ENCODE data around the gene GJD3.

GJD3 gene

GRCh38 chr17:40323391-40324381, 40.9 kb downstream of the GJD3 start:
- H3K27me3 ChIP-seq (ENCODE audit: low read depth), result no peaks in the 10 kb centered on the region
- no peak for DNase-seq (ENCODE audit: low spot score in 2 of 2)
- H3K36me3 ChIP-seq (replicated peaks), result no peaks in the 10 kb centered on the region
- no peak overlapping the region for H3K4me3 ChIP-seq
- H3K9me3 ChIP-seq, result no peaks in the 10 kb centered on the region
- in situ Hi-C loops (cut with MboI; ENCODE audit: low sequenced_read_pairs), result no loop called here
- peaks cover 3% of the 10 kb centered on the region; the same call in 1 of the 2 replicates for H3K4me1 ChIP-seq

- no peaks in the 10 kb centered on the region for H3K27me3 ChIP-seq (ENCODE audit: low read depth)
- in situ Hi-C loops (cut with MboI; ENCODE audit: low sequenced_read_pairs), result no loop called here
- H3K4me1 ChIP-seq, result peaks cover 5% of the 10 kb centered on the region
- DNase-seq (ENCODE audit: low spot score in 2 of 2), result peak in 1 of 2 experiments; percentile 63
- H3K9me3 ChIP-seq, result no peaks in the 10 kb centered on the region
- H3K36me3 ChIP-seq (replicated peaks), result peaks cover 3% of the 10 kb centered on the region; the same call in 1 of the 2 replicates
- H3K4me3 ChIP-seq, result no peak overlapping the region
Measured at GRCh38 chr17:40322358-40323315, 41.9 kb downstream of the GJD3 start.

- in situ Hi-C loops (cut with MboI; ENCODE audit: low sequenced_read_pairs), result no loop called here
- H3K27me3 ChIP-seq (ENCODE audit: low read depth), result no peaks in the 10 kb centered on the region
- DNase-seq (ENCODE audit: low spot score in 2 of 2), result no peak
- peaks cover 11% of the 10 kb centered on the region for H3K4me1 ChIP-seq
- no peaks in the 10 kb centered on the region for H3K9me3 ChIP-seq
- H3K4me3 ChIP-seq, result no peak overlapping the region
- peaks cover 3% of the 10 kb centered on the region; the same call in 1 of the 2 replicates for H3K36me3 ChIP-seq (replicated peaks)
Measured at GRCh38 chr17:40321961-40322357, 42.6 kb downstream of the GJD3 start.

- no peak overlapping the region for H3K4me3 ChIP-seq
- in situ Hi-C loops (cut with MboI; ENCODE audit: low sequenced_read_pairs), result no loop called here
- H3K36me3 ChIP-seq (replicated peaks), result peaks cover 3% of the 10 kb centered on the region; the same call in 1 of the 2 replicates
- peaks cover 11% of the 10 kb centered on the region for H3K4me1 ChIP-seq
- H3K9me3 ChIP-seq, result no peaks in the 10 kb centered on the region
- no peaks in the 10 kb centered on the region for H3K27me3 ChIP-seq (ENCODE audit: low read depth)
- DNase-seq (ENCODE audit: low spot score in 2 of 2), result no peak
Measured at GRCh38 chr17:40321524-40321929, 43.0 kb downstream of the GJD3 start.

- no peak for DNase-seq (ENCODE audit: low spot score in 2 of 2)
- in situ Hi-C loops (cut with MboI; ENCODE audit: low sequenced_read_pairs), result no loop called here
- Histone ChIP-seq H3K4me1 (peaks cover 11% of the 10 kb centered on the region), H3K9me3 (no peaks in the 10 kb centered on the region), H3K27me3 (ENCODE audit: low read depth) (no peaks in the 10 kb centered on the region), H3K36me3 (replicated peaks) (peaks cover 3% of the 10 kb centered on the region; the same call in 1 of the 2 replicates), H3K4me3 (no peak overlapping the region)
Measured at GRCh38 chr17:40320756-40321523, 43.6 kb downstream of the GJD3 start.

- Histone ChIP-seq H3K36me3 (replicated peaks) (peaks cover 3% of the 10 kb centered on the region; the same call in 1 of the 2 replicates), H3K4me3 (no peak overlapping the region), H3K4me1 (peaks cover 11% of the 10 kb centered on the region), H3K27me3 (ENCODE audit: low read depth) (no peaks in the 10 kb centered on the region), H3K9me3 (no peaks in the 10 kb centered on the region)
- in situ Hi-C loops (cut with MboI; ENCODE audit: low sequenced_read_pairs), result no loop called here
- no peak for DNase-seq (ENCODE audit: low spot score in 2 of 2)
Measured at GRCh38 chr17:40319651-40320540, 44.6 kb downstream of the GJD3 start.

GRCh38 chr17:40318830-40319391, 45.6 kb downstream of the GJD3 start:
- Histone ChIP-seq H3K27me3 (ENCODE audit: low read depth) (no peaks in the 10 kb centered on the region), H3K4me1 (peaks cover 11% of the 10 kb centered on the region), H3K36me3 (replicated peaks) (peaks cover 3% of the 10 kb centered on the region; the same call in 1 of the 2 replicates), H3K4me3 (peak overlapping the region; percentile 93), H3K9me3 (no peaks in the 10 kb centered on the region)
- DNase-seq (ENCODE audit: low spot score in 2 of 2), result no peak
- in situ Hi-C loops (cut with MboI; ENCODE audit: low sequenced_read_pairs), result no loop called here

GRCh38 chr17:40317880-40318829, 46.4 kb downstream of the GJD3 start:
- in situ Hi-C loops (cut with MboI; ENCODE audit: low sequenced_read_pairs), result no loop called here
- Histone ChIP-seq H3K9me3 (no peaks in the 10 kb centered on the region), H3K4me3 (peak overlapping the region; percentile 93), H3K4me1 (peaks cover 11% of the 10 kb centered on the region), H3K36me3 (replicated peaks) (peaks cover 3% of the 10 kb centered on the region; the same call in 1 of the 2 replicates), H3K27me3 (ENCODE audit: low read depth) (no peaks in the 10 kb centered on the region)
- DNase-seq (ENCODE audit: low spot score in 2 of 2), result peak; percentile 96 to 97

- Histone ChIP-seq H3K9me3 (no peaks in the 10 kb centered on the region), H3K4me3 (peak overlapping the region; percentile 93), H3K27me3 (ENCODE audit: low read depth) (no peaks in the 10 kb centered on the region), H3K36me3 (replicated peaks) (peaks cover 3% of the 10 kb centered on the region; the same call in 1 of the 2 replicates), H3K4me1 (peaks cover 11% of the 10 kb centered on the region)
- peak; percentile 42 to 73 for DNase-seq (ENCODE audit: low spot score in 2 of 2)
- in situ Hi-C loops (cut with MboI; ENCODE audit: low sequenced_read_pairs), result no loop called here
Measured at GRCh38 chr17:40317345-40317873, 47.1 kb downstream of the GJD3 start.

GRCh38 chr17:40316571-40317344, 47.8 kb downstream of the GJD3 start:
- Histone ChIP-seq H3K27me3 (ENCODE audit: low read depth) (no peaks in the 10 kb centered on the region), H3K4me1 (peaks cover 11% of the 10 kb centered on the region), H3K36me3 (replicated peaks) (peaks cover 3% of the 10 kb centered on the region; the same call in 1 of the 2 replicates), H3K4me3 (no peak overlapping the region), H3K9me3 (no peaks in the 10 kb centered on the region)
- no peak for DNase-seq (ENCODE audit: low spot score in 2 of 2)
- in situ Hi-C loops (cut with MboI; ENCODE audit: low sequenced_read_pairs), result no loop called here

Data from HAP-1 (cell line).